GM12872 (cell line): Measurements from ENCODE around the gene SRRM2.

Experiments used
- TF ChIP-seq, protein P1 (sequence below): IDR thresholded peaks from 3 replicates; pipeline ENCODE4 v1.5.1; 2011; ENCODE audit warnings: low read depth, mild to moderate bottlenecking, low read length, moderate library complexity; ENCODE audit not compliant: insufficient read depth

SRRM2 gene

DNA sequence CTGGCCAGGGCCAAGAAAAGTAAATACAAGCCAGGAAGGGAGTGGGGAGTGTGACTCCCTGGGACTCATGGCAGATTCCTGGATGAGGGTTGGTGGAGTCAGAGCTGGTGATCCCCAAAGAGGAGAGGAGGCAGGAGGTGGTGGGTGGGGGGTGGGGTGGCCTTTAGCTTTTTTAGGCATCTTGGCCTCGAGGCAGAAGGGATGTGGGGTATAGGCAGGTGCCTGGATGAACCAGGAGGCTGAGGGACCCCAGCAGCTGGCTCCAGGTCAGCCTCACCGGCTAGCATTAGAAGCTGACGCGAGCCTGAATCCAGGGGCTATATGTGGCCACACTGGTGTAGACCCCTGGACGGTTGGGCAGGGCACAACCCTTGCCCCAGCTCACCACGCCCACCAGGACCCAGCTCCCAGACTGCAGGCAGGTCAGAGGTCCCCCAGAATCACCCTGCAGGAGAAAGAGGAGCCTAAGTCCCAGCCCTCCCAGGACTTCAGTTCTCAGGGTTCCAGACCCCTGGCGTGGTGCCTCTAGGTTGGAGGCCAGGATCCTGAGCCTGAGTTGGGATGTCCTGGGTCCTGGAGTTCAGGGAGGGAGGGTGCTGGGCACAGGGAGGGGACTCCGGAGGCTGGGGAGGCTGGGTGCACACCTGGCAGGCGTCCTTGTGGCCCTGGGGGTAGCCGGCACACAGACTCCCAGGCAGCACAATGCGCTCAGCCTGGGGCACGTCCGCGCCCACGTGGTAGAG, 32.1 kb downstream of the SRRM2 start:
- TF ChIP-seq, protein P1, sequence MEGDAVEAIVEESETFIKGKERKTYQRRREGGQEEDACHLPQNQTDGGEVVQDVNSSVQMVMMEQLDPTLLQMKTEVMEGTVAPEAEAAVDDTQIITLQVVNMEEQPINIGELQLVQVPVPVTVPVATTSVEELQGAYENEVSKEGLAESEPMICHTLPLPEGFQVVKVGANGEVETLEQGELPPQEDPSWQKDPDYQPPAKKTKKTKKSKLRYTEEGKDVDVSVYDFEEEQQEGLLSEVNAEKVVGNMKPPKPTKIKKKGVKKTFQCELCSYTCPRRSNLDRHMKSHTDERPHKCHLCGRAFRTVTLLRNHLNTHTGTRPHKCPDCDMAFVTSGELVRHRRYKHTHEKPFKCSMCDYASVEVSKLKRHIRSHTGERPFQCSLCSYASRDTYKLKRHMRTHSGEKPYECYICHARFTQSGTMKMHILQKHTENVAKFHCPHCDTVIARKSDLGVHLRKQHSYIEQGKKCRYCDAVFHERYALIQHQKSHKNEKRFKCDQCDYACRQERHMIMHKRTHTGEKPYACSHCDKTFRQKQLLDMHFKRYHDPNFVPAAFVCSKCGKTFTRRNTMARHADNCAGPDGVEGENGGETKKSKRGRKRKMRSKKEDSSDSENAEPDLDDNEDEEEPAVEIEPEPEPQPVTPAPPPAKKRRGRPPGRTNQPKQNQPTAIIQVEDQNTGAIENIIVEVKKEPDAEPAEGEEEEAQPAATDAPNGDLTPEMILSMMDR, result no peak

DNA sequence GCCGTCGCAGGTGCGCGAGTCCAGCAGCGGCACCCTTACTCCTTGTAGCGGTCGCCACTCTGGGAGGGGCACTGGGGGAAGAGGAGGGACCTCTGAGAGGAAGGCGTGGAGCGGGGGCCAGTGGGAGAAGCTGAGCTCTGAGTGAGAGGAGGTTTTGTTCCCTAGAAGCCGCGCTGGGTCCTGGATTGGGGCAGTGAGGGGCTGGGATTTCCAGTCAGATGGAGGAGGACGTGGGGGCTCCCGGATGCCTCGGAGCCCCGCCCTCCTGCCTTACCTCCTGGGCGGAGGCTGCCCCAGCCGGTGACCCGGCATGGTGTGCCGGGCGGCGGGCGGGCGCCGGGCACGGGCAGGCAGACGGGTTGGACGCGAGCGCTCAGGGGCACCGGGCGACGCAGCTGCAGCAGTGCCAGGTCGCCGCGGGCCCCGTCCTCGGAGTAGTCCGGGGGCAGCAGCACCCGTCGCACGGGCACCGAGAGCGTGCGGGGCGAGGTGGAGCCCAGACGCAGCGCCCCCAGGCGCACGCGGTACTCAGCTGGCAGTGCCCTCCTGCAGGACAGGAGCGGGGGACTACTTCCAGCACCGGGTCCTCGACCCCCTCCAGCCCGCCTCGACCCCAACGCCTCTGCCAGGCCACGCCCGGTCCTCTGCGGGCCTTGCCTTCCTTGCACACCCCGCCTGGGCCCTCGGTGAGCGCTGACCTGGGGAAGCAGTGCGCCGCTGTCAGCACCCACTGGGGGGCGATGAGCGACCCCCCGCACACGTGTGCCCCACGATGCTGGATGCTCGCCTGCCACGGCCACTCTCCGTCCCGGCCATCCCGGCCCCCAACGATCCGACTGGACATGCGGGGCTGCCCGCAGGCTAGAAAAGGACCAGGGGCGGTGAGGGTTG, 32.9 kb downstream of the SRRM2 start:
- TF ChIP-seq, protein P1, result no peak; the same call in 2 of the 3 replicates

DNA sequence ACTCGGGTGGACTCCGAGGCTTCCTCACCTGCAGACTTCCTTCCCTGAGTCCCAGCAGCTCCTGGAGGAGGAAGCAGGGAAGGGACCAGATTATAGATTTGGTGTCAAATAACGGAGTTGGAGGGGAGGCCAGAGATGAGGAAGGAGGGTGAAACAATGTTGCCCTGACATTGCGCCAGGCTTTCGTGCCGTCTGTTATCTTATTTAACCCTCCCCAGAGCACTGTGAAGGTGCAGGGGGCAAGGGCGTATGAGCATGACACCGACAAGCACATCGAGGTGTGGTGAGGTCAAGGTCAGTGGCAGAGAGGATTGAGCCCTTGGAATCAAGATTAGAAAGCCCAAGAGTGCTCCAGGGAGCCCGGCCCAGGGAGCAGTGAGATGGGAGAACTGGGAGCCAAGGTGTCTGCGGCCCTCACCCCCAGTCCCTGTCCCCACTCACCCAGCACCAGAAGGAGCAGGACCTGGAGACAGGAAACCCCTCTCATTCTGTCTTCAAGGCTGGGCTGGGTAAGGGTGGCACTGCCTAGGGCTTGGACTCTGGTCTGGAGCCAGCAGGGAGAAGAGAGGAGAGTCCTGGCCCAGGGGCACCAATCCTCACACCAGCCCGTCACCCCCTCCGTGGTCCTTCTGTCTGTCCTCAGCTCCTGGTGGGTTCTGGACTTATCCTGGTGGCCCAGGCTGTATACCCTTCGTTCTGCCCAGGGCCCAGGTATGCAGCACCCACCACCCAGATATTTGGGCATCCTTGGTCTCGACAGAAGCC, 33.8 kb downstream of the SRRM2 start:
- TF ChIP-seq, protein P1, result no peak

DNA sequence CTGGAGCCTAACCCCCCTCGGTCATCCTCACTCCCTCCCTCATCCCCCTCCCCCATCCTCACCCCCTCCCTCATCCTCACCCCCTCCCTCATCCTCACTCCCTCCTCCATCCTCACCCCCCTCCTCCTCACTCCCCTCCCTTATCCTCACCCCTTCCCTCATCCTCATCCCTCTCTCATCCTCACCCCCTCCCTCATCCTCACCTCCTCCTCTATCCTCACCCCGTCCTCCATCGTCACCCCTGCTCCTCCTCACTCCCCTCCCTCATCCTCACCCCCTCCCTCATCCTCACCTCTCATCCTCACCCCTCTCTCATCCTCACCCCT, 34.4 kb downstream of the SRRM2 start:
- TF ChIP-seq, protein P1, result no peak

DNA sequence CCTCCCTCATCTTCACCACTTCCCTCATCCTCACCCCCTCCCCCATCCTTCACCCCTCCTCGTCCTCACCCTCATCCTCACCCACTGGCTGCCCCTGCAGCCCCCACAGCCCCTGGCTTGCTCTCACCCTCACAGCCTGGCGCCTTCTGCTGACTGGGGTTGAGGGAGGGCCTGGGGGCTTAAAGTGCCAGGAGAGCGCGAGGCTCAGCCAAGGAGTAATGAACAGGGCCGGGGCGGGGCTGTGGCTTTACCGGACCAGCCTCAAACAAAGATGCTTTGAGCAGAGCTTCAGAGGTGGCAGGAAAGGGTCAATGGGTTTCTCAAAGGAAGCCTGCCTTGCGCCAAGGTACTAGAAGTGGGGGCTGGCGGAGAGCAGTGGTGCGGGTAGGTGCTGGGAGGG, 35.0 kb downstream of the SRRM2 start, which contains the start of gene PRSS33:
Gene PRSS33, minus strand, starts transcription at position 155 of the 400 bp plus-strand sequence. CDS start 1,013 bp downstream, outside the sequence.
- TF ChIP-seq, protein P1, result no peak

DNA sequence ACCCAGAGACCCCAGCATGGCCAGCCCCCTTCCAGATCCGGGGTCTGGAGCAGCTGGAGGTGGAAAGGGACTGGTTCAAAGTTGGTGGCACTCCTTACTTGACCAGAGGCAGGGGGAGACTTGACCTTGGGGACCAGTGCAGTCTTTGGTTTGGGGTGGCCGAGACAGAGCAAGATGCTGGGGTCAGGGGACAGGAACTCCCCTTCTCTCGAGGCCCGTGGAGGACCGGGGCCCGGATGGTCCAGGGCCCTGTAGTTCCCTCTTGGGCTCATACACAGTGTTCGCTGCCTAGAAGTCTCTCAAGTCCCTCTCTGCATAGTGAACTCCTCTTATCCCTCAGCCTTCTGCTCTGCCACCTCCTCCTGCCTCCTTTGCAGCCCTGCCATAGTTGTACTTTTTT, 35.5 kb downstream of the SRRM2 start:
- TF ChIP-seq, protein P1, result no peak

DNA sequence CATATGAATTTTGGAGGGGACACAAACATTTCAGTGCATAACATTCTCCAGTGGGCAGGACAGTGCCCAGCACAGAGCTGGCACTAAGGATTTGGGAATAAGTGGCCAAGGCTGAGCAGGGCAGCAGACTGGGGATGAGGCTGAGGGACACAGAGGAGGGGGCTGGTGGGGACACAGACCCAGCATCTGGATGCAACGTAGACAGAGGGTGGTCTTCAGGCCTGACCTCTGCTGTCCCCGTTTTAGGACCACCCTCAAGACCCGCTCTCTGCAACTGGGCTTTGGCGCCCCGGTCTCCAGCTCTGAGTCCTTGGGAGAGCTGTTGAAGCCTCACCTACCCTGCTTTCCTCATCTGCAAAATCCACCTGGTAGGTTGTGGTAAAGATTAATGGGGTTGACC, 38.2 kb downstream of the SRRM2 start:
- TF ChIP-seq, protein P1, result no peak
